ENCODE data around the gene NETO2. TPM values are rescaled to one million over a fixed set of nuclear protein-coding genes. Genes with fewer than 3 reads are reported as not detected.

NETO2 gene
- total RNA-seq, 1 donor from 2014 or later: 14.7 TPM

- no peak for DNase-seq (ENCODE audit: low spot score)
These were observed 96.8 kb downstream of the NETO2 start for GRCh38 chr16:47046726-47047523.

GRCh38 chr16:47045459-47045858, 98.3 kb downstream of the NETO2 start:
- DNase-seq (ENCODE audit: low spot score): peak; percentile 19

- DNase-seq (ENCODE audit: low spot score): peak; percentile 32
These were observed 98.7 kb downstream of the NETO2 start for GRCh38 chr16:47045023-47045422.

GRCh38 chr16:47043970-47044684, 99.6 kb downstream of the NETO2 start:
- DNase-seq (ENCODE audit: low spot score): no peak

GRCh38 chr16:47043200-47043599, 100.5 kb downstream of the NETO2 start:
- DNase-seq (ENCODE audit: low spot score): no peak

- DNase-seq (ENCODE audit: low spot score): peak; percentile 84
These were observed 105.8 kb downstream of the NETO2 start for GRCh38 chr16:47037746-47038458.

GRCh38 chr16:47037396-47037745, 106.4 kb downstream of the NETO2 start:
- DNase-seq (ENCODE audit: low spot score): no peak

- DNase-seq (ENCODE audit: low spot score): no peak
These were observed 107.5 kb downstream of the NETO2 start for GRCh38 chr16:47036201-47036600.

- no peak for DNase-seq (ENCODE audit: low spot score)
These were observed 108.3 kb downstream of the NETO2 start for GRCh38 chr16:47035436-47035835.

- no peak for DNase-seq (ENCODE audit: low spot score)
These were observed 109.3 kb downstream of the NETO2 start for GRCh38 chr16:47034455-47034854.

GRCh38 chr16:47033176-47033575, 110.6 kb downstream of the NETO2 start:
- DNase-seq (ENCODE audit: low spot score): no peak

GRCh38 chr16:47029724-47030123, 114.0 kb downstream of the NETO2 start:
- no peak for DNase-seq (ENCODE audit: low spot score)

- DNase-seq (ENCODE audit: low spot score): no peak
These were observed 114.9 kb downstream of the NETO2 start for GRCh38 chr16:47028767-47029377.

Other genes starting within 250 kb of the NETO2 start
- gene DNAJA2, start 170.3 kb downstream of the NETO2 start, total RNA-seq (ENCODE audit: insufficient read depth, low replicate concordance): 49.8 TPM